Midbrain (tissue), 1 donor: ENCODE results near the gene SRGAP1.
A peak's percentile ranks its signal among the peaks of the same experiment; 100 is the strongest.
"Not testable (repeated sequence)": the region's sequence is repeated elsewhere in the genome, so short reads cannot be mapped to it uniquely, and the experiment has no call there.

Experiments used
- DNase-seq: peaks from one replicate; lab custom pipeline; 2025; lab: John Stamatoyannopoulos, UW

The SRGAP1 gene

DNA sequence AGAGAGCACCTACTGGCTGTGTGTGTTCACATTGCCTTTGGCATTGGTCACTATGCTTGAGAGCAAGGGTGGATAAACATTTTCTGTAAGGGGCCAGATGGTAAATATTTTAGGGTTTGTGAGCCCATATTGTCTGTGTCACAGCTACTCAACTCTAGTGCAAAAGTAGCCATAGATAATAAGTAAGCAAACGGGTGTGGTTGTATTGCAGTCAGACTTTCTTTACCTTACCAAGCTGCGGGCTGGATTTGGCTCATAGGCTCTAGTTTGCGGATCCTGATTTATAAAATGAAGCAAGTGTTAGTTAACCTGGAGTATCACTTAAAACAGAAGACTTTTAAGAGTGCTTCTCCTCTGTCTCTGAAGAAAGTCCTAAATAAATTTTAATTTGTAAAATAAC is 208.6 kb downstream of the SRGAP1 start:
- no peak for DNase-seq

DNA sequence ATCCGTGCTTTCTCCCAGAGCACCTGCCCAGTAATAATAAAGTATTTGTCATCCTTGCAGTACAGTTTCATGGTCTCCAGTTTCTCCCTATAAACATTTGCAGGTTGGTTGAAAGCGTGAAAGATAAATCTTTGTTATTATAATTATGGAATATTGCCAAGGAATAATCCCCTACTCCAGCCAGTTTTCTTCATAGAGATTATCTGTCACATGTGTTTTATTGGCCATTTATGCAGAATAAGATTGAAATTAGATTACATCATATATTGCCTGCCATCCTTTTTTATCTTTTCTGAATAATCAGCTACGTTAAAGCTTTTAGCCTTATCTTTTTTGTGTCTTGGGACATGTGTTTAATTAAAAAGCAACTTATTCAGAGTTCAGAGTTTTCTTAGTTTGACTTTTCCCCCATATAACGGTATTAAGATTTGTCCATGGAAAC is 209.6 kb downstream of the SRGAP1 start:
- DNase-seq, result no peak

DNA sequence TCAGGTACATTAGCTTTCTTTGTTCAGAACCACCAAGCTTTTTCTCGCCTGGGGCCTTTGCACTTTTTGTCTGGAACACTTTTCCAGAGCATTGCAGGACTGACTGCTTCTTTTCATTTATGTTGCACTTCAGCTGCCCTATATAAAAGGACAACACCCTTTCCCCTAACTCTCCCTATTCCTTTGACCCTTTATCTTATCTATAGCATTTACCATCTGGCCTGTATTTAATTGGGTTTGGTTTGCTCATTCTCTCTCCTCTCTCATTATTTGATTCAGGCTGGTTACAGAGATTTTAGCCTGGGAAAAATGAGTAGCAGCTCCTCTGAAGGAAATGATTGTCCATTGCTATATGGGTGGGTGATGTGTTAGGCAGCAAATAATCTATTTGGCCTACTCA is 212.2 kb downstream of the SRGAP1 start:
- no peak for DNase-seq

DNA sequence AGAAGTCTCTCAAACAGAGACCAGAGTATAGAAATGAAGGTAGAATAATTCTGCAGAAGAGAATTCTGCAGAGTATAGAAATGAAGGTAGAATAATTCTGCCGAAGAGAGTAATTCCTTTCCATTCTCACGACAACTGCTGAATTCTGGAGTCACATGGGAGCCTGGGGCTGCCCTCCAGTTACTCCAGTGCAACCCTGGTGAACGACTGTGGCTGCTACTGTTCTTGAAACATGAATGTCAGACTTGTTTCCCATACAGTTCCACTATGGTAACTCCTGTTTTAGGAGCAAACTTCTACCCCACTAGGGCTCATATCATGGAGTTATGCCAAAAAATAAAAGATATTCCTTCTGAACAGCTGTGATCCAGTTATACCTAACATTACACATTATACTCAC is 213.2 kb downstream of the SRGAP1 start:
- DNase-seq, result no peak

DNA sequence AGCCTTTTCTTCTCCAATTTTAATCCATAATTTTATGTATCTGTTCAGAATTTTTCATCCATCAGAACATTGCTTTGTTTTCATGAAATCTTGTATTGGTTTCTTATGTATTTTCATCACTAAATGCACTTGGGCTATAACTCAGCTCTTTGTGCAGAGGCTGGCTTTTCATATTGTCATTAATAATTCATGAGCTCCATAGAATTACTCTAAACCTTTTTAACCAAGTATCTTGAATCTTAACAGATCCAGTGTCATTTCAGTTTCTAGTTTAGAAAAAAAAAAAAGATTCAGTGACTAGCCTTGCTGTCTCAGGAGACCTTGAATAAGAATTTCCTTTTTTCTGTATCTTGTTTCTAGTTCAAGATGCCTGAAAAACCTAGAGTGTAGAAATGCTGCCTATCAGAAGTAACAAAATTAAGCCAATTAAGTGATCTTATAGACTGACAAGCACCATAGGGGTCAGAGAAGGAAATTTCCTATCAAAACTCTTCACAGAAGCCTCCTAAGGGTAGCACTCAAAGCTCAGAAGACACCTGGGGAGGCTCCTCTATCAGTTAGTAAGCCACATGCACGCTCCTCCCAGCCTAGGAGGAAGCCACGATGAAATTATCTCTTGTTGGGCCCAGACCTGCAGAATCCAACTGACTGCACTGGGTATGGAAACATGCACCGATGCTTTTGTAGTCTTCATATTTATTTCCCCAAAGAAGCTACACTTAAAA is 214.2 kb downstream of the SRGAP1 start:
- no peak for DNase-seq

DNA sequence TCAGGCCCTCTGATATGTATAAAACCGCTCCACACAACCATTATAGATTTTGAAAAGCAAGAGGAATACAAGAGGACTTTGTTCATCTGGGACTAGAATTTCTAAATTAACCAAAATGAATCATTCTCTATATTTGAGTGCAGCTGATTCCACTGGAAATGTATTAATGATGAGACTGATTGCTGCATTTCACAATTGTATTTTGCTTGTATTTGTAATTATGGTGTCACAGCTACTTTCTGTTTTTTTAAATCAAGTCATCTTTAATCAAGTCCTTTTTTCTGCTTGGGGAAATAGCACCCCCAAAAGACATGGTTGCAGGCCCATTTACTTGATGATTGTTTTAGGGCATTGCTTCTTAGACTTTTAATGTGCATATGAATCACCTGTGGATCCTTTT is 215.2 kb downstream of the SRGAP1 start:
- peak; percentile 62 for DNase-seq

DNA sequence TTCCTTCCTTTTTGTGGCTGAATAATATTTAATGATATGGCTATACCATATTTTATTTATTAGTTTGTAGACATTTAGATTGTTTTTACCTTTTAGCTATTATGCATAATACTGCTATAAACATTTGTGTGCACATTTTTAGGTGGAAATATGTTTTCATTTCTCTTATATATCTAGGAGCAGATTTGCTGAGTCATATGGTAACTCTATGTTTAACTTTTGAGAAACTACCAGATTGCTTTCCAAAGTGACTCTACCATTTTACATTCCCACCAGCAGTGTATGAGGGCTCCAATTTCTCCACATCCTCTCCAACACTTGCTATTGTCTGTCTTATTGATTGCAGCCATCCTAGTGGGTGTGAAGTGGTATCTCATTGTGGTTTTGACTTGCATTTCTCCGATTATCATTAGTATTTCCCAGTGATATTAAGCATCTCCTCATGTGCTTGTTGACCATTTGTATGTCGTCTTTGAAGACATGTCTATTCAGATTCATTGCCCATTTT is 217.4 kb downstream of the SRGAP1 start:
- DNase-seq, result no peak

DNA sequence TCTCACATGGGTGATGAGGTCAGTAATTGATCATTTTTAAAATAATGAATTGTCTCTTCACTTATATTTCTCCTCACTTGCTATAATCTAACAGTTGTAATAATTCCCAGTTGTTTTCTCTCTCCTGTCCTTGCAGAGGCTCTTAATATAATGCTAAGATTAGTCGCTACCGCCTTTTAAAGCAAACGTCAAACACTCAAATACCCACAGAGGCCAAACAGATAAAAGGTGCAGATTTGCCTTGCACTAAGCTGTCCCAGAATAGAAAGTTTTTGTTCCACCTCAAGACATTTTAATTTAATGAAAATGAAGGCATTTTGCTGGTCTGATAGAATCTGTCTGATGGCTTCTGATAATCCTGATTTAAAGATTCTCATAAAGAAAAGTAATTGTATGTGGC is 218.6 kb downstream of the SRGAP1 start:
- no peak for DNase-seq

DNA sequence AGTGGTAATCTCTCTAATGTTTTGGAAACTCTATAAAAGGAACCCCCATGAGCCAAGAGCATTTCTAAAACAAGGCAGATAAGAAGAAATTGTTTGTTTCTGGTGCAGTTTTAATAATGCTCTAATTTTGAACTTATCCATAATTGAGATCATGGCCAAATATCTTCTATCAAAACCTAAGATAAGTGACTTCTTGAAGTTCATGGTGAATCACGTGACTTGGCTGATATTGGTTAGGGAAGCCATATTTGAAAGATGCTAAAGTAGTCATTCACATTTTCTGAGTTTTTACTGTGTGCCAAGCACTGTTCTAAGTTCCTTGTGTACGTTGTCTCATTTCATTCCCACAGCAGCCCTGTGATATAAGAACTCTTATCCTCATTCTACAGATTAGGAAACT is 219.7 kb downstream of the SRGAP1 start:
- DNase-seq, result no peak

DNA sequence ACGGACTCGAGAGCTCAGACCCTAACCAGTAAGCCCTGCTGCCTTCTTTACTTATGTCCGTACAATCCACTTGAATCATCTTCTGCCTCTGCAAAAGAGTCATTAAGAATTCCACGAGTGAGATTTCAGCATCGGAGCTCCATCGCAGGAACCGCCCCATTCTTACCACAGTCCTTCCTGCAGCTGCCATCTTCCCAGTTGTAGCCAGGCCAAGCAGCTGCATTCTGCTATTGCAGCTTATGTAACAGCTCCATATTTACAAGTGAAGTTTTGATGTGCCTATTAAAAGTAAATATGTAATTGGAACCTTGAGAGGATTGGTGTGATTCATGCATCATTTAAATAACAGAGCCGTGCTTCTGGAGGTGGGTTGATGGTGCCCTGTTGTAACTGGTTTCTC is 220.2 kb downstream of the SRGAP1 start:
- DNase-seq, result no peak

DNA sequence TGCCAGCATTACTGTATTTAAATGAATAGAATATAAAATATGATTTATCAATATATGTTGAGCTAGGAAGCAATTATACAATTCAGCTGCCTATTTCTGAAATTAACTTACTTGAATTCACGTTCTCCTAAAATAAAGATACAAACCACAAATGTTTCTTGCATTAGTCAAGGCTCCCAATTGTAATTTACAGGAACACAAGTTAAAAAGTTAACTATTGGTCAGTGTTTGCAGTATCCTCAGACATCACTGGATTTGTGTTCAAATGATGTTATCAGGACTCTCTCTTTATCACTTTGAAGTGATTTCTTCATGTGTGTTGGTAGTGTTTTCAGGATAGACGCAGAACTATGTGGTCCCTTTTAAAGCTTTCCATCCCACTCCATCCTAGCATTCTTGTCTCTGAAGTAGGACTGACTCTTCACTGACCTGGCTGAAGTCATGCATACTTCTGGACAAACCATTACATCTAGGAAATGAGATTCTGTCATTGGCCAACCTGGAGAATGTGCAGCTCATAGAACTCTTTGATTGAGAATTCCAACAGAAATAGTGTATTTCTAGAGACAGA is 221.5 kb downstream of the SRGAP1 start:
- DNase-seq, result no peak

DNA sequence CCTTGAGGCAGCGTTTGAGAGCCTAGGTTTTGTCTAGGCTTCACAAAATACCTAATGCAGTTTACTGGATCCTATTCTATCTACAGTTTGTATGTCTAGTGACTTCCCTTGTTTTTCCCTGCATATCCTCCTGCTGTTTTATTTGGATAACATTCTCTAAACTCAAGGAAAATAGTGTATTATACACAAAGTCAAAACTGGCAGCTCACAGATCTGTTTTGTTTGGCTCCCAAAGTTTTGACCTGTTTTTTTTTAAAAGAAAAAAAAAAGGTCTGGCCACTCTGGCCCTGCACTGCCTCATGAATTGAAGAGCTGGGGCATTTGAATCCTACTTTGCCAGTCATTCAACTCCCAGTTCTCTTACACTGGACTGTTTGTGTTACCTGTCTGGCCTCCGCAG is 222.3 kb downstream of the SRGAP1 start:
- no peak for DNase-seq

DNA sequence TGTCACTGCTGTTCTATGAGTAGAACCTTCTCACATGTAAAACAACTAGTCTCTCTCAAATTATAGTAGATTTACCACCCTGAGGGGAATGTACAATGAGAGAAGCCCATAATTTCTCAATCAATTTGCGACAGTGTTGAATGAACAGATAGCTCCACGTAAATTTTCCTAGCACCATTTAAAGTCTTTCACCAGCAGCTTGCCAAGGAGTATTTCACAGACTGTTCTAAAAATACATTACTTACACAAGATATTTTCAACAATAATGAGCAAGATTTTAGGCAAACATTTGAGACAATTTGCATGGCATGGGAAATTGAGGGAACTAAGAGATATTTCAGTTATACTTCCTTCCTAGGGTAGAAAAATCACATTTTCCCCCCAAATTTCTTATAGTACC is 226.0 kb downstream of the SRGAP1 start:
- no peak for DNase-seq

DNA sequence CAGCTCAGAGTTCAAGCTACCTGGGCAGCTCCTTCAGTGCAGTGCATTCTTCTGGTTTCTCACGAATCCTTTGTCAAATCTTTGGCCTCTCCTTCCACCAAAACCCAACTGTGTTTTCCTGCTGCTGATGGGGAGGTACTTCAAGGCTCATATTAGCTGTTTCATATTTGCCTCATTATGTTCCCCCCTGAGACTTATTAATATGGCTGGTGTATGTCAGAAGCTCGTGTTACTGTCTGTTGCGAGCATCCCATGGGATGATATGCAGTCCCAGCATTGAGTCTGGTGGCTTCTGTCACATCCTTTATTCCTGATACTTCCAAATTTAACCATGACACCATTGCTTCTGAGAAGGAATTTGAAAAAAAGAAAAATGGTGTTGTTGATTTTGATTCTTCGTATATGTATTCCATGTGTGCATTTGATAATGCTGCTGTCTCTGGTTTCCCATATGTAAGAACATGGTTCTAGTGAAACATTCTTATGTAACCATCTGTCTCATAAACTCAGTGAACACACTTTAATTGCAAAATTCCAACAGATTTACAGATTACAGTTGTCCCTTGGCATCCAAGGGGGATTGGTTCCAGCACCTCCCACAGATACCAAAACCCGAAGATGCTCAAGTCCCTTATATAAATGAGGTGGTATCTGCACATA is 228.5 kb downstream of the SRGAP1 start:
- DNase-seq, result no peak

DNA sequence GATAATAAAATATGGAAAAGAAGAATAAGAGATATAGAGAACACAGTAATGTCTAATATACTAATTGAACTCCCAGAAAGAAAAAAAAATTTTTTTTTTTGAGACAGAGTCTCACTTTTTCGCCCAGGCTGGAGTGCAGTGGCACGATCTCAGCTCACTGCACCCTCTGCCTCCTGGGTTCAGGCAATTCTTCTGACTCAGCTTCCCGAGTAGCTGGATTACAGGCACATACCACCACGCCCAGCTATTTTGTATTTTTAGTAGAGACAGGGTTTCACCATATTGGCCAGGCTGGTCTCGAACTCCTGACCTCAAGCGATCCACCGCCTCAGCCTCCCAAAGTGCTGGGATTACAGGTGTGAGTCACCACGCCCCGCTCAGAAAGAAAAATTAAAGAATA is 232.1 kb downstream of the SRGAP1 start:
- not testable (repeated sequence) for DNase-seq

DNA sequence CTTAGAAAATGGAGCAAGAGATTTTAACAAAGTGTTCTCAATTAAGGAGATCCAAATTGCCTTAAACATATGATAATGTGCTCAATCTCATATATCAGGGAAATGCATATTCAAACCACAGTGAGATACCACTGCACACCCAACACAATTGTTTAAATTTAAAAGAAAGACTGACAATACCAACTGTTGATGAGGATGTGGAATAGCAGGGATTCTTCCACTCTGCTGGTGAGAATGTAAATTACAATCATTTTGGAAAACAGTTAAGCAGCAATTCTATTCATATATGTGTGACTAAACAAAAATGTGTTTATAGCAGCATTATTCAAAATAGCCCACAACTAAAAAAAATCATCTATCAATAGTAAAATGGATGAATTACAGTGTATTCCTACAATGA is 233.4 kb downstream of the SRGAP1 start:
- no peak for DNase-seq

DNA sequence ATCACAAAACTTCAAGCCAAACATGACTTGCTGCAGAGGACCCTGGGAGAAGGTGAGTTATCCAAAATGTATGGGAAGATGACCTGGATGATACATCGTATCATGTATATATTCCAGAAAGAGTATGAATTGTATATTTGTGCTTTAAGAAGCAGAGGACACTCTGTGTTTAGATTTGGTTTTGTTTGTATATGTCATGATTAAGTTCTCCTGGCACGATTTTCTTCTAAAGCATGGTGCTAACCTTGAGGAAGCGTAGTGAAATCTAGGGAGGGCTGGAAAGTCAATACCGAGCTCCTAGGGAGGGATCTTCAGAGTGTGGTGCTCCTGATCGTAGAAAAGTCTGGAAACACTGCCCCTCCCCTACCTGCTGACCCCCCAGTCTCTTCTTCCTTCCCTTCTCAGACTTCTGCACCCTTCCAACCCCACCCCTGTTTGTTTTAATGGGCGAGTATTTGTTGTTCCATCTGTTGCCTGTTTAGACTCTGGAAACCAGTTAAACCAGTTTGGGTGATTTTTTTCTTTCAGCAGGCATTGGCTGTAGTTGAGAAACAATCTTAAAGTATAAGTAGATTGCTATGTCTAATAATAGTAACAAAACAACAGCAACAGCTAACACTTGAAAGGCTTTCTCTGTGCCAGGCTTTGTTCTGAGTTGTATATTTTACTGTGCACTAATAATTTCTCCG is 236.0 kb downstream of the SRGAP1 start:
- no peak for DNase-seq

DNA sequence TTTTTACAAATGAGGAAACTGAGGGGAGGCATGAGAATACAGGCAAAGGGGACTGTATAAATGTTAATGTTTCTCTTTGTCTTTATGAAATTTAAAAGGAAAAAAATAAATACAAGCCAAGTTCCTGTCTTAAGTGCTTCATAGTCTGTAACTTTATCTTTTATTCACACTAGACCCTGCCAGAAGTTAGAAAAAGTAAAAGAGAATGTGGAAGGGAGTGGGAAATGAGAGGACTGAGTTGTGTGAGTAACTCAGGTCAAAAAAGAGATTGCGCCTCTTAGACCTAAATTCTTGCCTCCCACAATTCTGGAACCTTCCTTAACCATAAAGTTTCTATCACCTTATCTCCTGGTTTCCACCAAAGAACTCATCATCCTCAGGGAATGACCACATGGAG is 236.5 kb downstream of the SRGAP1 start:
- DNase-seq, result no peak

DNA sequence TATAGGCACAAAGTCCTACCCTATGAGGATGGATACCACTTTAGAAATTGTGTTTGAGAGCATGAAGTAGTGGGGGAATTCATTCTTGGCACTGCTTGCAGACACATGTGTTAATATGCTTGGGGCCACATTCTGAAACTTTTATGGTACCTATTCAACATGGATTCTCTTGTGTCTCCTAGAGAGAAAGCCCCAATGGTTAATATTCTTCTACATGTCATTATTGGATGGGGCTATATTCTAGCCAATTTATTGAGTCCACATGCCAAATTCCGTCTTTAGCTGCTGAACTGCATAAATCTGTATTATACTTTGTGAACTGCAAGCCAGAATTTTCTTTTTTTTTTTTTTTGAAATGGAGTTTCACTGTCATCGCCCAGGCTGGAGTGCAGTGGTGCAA is 237.6 kb downstream of the SRGAP1 start:
- DNase-seq, result no peak

DNA sequence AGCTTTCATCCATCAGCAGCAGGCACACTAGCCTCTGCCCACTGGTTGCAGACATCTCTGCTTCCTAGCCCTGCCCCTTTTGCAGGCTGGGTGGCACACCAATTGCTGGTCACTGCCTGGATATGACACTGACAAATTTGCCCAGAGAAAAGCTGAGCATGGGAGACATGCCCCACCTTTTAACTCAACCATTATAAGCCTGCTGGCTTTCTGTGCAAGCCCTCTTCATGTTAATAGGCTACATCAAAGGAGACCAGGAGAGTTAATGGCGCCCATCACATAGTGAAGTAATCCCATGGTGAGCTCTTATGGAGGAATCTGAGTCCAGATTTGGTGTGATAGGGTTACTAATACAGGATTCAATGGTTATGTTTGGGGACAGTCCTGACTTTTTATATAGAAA is 238.4 kb downstream of the SRGAP1 start:
- no peak for DNase-seq

DNA sequence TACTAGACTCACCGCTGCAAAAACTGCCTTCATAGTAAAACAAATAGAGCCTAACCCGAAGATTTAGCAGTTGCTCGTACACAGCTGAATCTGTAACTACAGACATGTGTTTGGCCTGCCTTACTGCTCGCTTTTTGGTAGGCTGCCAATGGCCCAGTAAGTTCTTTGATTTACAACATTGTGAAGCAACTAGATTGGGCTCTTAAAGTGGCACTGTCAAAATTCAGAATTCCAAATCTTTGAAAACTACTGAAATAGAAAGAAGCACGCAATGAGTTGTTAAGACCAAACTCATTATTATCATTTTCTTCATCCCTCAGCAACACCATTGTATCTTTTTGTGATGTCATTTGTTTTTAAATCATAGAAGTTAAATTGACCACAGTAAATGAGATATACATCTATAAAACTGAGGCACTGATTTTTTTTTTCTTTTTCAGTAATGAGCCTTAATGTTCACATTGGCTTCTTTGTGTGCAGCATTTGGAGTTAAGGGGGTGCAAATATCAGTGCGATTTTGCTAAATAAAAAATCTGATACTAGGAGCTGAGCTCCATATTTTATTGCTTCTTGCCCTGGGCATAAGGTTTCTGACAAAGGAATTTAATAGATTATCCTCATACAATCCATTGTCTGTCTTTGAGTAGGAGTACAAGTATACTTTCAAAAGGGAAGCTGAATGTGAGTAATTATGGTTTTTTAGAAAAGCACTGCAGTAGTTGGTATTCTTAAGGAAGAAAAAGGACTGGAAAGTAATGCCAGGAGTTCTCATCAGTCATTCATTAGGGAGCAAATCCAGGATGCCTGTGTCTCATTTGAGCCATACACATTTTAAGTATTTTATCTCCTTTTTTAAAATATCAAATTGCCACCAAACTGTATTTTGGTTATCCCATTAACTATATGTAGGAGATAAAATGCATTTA is 239.0 kb downstream of the SRGAP1 start:
- DNase-seq, result peak; percentile 80

DNA sequence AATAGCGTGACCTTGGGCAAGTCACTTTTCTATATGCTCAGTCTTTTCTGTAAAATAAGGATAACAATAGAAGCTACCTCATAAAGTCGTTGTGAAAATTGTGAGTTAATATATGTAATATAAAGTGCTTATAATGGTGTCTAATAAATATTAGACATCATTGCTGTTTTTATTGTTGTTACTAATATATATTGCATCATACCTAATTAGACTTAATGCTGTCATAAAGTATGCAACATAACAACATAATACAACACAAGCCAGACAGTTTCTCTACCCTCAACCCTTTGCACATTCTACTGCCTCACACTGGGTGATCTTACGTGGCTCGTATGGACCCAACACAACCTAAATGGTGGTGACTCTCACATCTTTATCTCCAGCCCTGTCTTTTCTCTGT is 240.7 kb downstream of the SRGAP1 start:
- DNase-seq, result no peak
